ENCODE results near the gene ALG5.
A peak's percentile ranks its signal among the peaks of the same experiment; 100 is the strongest.

Gene ALG5

GRCh38 chr13:36913463-36913862 is 85.7 kb downstream of the ALG5 start:
- FAIRE-seq = no peak

- no peak for FAIRE-seq
Measured at GRCh38 chr13:36912973-36913372, 86.2 kb downstream of the ALG5 start.

GRCh38 chr13:36912369-36912768 is 86.8 kb downstream of the ALG5 start:
- no peak for FAIRE-seq

- FAIRE-seq = no peak
Measured at GRCh38 chr13:36910545-36910944, 88.6 kb downstream of the ALG5 start.

GRCh38 chr13:36907821-36908220 is 91.3 kb downstream of the ALG5 start:
- no peak for FAIRE-seq

- FAIRE-seq = no peak
Measured at GRCh38 chr13:36907266-36907665, 91.9 kb downstream of the ALG5 start.

- FAIRE-seq = peak; percentile 36
Measured at GRCh38 chr13:36905944-36906343, 93.2 kb downstream of the ALG5 start.

GRCh38 chr13:36903925-36904595 is 95.1 kb downstream of the ALG5 start:
- no peak for FAIRE-seq

Data from TTC549 (cell line).